ENCODE data around the gene IGSF21.
"Not testable (repeated sequence)": the region's sequence is repeated elsewhere in the genome, so short reads cannot be mapped to it uniquely, and the experiment has no call there.

The IGSF21 gene

DNA sequence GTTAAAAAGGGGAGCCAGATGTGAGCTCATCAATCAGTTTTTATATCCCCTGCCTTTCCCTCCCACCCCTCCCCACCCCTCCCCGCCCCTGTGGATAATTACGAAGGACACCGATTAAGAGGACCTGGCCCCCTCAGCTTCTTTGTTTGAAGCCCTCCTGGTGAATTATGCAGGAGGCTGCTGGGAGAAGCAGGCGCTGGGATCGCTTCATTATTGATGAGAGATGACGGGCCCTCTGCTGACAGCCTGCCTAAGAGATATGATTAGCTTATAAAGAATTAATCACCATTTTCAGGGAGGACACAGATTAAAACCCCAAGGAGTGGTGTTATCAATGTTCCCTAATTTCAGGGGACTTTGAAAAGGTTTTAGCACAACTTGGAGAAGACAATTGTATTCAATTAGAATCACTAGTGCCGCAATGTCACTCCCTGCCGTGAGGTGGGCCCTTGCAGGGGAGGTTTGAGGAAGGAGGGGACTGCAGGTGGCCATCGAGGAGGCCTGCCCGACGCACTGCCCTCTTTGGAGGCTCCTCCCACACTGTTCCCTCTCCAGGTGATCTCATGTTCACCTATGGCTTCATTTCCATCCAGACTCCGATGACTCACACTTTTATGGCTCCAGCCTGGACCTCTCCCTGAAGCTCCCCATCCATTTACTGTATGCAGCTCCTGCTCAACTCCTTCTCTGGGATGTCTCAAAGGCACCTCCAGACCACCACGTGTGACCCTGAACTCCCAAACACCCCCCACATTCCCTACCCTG lies 306.1 kb downstream of the IGSF21 start:
- Histone ChIP-seq H3K27me3 (replicated peaks; ENCODE audit: control insufficient read depth, insufficient read depth, low read length) (no peaks in the 10 kb centered on the region), H3K36me3 (ENCODE audit: control insufficient read depth, insufficient read depth, low read length) (no peaks in the 10 kb centered on the region), H3K4me3 (replicated peaks; ENCODE audit: low read depth, low read length) (no peak overlapping the region)
- TF ChIP-seq, protein P1, sequence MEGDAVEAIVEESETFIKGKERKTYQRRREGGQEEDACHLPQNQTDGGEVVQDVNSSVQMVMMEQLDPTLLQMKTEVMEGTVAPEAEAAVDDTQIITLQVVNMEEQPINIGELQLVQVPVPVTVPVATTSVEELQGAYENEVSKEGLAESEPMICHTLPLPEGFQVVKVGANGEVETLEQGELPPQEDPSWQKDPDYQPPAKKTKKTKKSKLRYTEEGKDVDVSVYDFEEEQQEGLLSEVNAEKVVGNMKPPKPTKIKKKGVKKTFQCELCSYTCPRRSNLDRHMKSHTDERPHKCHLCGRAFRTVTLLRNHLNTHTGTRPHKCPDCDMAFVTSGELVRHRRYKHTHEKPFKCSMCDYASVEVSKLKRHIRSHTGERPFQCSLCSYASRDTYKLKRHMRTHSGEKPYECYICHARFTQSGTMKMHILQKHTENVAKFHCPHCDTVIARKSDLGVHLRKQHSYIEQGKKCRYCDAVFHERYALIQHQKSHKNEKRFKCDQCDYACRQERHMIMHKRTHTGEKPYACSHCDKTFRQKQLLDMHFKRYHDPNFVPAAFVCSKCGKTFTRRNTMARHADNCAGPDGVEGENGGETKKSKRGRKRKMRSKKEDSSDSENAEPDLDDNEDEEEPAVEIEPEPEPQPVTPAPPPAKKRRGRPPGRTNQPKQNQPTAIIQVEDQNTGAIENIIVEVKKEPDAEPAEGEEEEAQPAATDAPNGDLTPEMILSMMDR (IDR thresholded peaks at IDR 0.05; ENCODE audit: insufficient read depth, low read length, poor library complexity, severe bottlenecking), result no peak
- DNase-seq (ENCODE audit: extremely low read depth, insufficient read length), result no peak

DNA sequence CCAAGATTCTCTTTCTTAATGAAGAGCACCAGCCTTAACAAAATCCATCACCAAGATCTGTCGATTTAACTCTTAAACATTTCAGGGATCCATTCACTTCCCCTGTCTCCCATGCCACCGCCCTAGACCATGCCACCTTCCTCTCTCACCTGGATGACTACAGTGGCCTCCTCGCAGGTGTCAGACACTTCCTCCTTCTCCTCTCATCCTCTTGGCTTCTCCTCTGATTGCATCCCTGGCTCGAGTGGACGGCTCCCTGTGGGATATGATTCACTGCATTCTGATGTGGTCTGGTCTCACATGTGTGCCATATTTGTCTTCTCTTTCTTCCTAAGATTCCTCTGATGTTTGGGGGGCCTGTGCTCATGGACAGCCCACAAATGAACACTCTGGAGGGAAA lies 306.7 kb downstream of the IGSF21 start:
- Histone ChIP-seq H3K36me3 (ENCODE audit: control insufficient read depth, insufficient read depth, low read length) (no peaks in the 10 kb centered on the region), H3K4me3 (replicated peaks; ENCODE audit: low read depth, low read length) (no peak overlapping the region), H3K27me3 (replicated peaks; ENCODE audit: control insufficient read depth, insufficient read depth, low read length) (no peaks in the 10 kb centered on the region)
- TF ChIP-seq, protein P1 (IDR thresholded peaks at IDR 0.05; ENCODE audit: insufficient read depth, low read length, poor library complexity, severe bottlenecking), result no peak
- no peak for DNase-seq (ENCODE audit: extremely low read depth, insufficient read length)

DNA sequence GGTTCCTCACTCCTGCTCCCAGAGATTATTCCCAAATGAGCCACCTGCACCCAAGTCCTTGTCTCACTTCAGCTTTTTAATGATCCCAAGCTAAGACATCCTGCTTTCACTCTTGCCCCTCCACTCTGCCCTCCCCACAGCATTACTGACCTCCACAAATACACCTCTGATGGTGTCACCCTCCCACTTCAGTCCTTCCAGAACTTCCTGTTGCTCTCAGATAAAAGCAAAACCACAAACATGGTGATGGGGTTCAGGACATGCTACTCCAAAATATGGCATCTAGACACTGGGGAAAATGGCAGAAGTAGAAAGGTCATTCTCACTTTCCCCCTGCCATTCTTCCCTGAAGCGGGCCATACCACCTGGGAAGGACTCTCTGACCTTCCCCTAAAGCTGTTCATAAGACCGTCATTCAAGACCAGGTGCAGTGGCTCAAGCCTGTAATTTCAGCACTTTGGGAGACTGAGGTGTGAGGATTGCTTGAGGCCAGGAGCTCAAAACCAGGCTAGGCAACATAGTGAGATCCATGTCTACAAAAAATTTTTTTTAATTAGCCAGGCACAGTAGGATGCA lies 307.4 kb downstream of the IGSF21 start:
- no peak for DNase-seq (ENCODE audit: extremely low read depth, insufficient read length)
- no peak overlapping the region for H3K4me3 ChIP-seq (replicated peaks; ENCODE audit: low read depth, low read length)
- TF ChIP-seq, protein P1 (IDR thresholded peaks at IDR 0.05; ENCODE audit: insufficient read depth, low read length, poor library complexity, severe bottlenecking), result no peak
- no peaks in the 10 kb centered on the region for H3K27me3 ChIP-seq (replicated peaks; ENCODE audit: control insufficient read depth, insufficient read depth, low read length)
- H3K36me3 ChIP-seq (ENCODE audit: control insufficient read depth, insufficient read depth, low read length), result no peaks in the 10 kb centered on the region

DNA sequence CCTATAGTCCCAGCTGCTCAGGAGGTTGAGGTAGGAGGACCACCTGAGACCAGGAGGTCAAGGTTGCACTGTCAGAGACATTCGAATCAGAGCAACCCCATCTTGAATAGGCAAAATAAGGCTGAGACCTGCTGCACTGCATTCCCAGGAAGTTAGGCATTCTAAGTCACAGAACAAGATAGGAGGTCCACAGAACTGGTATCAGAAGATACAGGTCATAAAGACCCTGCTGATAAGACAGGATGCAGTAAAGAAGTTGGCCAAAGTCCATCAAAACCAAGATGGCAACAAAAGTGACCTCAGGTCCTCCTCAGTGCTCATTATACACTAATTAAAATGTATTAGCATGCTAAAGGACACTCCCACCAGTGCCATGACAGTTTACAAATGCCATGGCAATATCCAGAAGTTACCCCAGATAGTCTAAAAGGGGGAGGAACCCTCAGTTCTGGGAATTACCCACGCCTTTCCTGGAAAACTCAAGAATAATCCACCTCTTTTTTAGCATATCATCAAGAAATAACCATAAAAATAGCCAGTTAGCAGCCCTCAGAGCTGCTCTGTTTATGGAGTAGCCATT lies 307.9 kb downstream of the IGSF21 start:
- TF ChIP-seq, protein P1 (IDR thresholded peaks at IDR 0.05; ENCODE audit: insufficient read depth, low read length, poor library complexity, severe bottlenecking), result no peak
- no peaks in the 10 kb centered on the region for H3K36me3 ChIP-seq (ENCODE audit: control insufficient read depth, insufficient read depth, low read length)
- DNase-seq (ENCODE audit: extremely low read depth, insufficient read length), result no peak
- no peak overlapping the region for H3K4me3 ChIP-seq (replicated peaks; ENCODE audit: low read depth, low read length)
- H3K27me3 ChIP-seq (replicated peaks; ENCODE audit: control insufficient read depth, insufficient read depth, low read length), result no peaks in the 10 kb centered on the region

DNA sequence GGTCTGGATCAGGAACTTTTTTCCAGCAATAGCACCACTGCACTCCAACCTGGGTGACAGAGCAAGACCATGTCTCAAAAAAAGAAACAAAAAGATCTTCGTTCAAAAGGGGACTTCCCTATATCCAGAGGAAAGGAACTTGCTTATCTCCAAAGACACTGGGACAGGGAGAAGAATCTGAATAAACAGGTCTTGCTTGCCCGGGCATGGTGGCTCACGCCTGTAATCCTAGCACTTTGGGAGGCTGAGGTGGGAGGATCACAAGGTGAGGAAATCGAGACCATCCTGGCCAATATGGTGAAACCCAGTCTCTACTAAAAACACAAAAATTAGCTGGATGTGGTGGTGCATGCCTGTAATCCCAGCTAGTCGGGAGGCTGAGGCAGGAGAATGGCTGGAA lies 308.5 kb downstream of the IGSF21 start:
- H3K27me3 ChIP-seq (replicated peaks; ENCODE audit: control insufficient read depth, insufficient read depth, low read length); H3K36me3 ChIP-seq (ENCODE audit: control insufficient read depth, insufficient read depth, low read length); DNase-seq (ENCODE audit: extremely low read depth, insufficient read length); H3K4me3 ChIP-seq (replicated peaks; ENCODE audit: low read depth, low read length): not testable (repeated sequence)

Data from GM06990 (cell line).